Keratinocyte (primary cell): ENCODE data around the gene ACACB.

Source experiments
- EZH2 ChIP-seq: IDR thresholded peaks from one replicate; pipeline ENCODE4 v1.6.1; 2012; ENCODE audit warnings: inconsistent platforms, mild to moderate bottlenecking, low read length, moderate library complexity
- TF ChIP-seq, protein P1 (sequence below), 3 experiments: IDR thresholded peaks in 1 of 3; conservative IDR thresholded peaks in 1 of 3; optimal IDR thresholded peaks in 1 of 3; 2 replicates in 2 of 3; 3 replicates in 1 of 3; pipeline versions ENCODE3 to v1.5.1; 2011; ENCODE audit warnings: low read length in 3 of 3, mild to moderate bottlenecking in 3 of 3, moderate library complexity in 2 of 3, control low read depth in 1 of 3, inconsistent platforms in 1 of 3; ENCODE audit not compliant: insufficient read depth in 2 of 3; ENCODE audit errors: extremely low read depth in 1 of 3

DNA sequence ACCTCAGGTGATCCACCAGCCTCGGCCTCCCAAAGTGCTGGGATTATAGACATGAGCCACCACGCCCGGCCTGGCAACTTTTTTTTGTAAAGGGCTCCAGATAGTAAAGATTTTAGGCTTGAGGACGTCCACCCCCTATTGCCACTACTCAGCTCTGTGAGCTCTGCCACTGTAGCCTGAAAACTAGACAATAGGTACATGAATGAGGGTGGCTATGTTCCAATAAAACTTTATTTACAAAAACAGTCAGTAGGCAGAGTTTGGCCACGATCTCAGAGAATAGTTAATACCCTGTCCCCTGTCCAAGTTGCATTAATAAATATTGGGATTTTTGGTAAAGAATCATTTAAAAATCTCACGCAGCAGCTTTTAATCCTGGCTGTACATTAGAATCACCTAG is 102.6 kb downstream of the ACACB start:
- TF ChIP-seq, protein P1, sequence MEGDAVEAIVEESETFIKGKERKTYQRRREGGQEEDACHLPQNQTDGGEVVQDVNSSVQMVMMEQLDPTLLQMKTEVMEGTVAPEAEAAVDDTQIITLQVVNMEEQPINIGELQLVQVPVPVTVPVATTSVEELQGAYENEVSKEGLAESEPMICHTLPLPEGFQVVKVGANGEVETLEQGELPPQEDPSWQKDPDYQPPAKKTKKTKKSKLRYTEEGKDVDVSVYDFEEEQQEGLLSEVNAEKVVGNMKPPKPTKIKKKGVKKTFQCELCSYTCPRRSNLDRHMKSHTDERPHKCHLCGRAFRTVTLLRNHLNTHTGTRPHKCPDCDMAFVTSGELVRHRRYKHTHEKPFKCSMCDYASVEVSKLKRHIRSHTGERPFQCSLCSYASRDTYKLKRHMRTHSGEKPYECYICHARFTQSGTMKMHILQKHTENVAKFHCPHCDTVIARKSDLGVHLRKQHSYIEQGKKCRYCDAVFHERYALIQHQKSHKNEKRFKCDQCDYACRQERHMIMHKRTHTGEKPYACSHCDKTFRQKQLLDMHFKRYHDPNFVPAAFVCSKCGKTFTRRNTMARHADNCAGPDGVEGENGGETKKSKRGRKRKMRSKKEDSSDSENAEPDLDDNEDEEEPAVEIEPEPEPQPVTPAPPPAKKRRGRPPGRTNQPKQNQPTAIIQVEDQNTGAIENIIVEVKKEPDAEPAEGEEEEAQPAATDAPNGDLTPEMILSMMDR (optimal IDR thresholded peaks at IDR 0.05 in 1 of 3, IDR thresholded peaks at IDR 0.05 in 1 of 3, conservative IDR thresholded peaks at IDR 0.05 in 1 of 3; ENCODE audit: extremely low read depth in 1 of 3, insufficient read depth in 2 of 3, low read length in 3 of 3) = no peak
- no peak for TF ChIP-seq EZH2
